ENCODE measurements around the gene MNT.
A peak's percentile ranks its signal among the peaks of the same experiment; 100 is the strongest.

MNT gene

DNA sequence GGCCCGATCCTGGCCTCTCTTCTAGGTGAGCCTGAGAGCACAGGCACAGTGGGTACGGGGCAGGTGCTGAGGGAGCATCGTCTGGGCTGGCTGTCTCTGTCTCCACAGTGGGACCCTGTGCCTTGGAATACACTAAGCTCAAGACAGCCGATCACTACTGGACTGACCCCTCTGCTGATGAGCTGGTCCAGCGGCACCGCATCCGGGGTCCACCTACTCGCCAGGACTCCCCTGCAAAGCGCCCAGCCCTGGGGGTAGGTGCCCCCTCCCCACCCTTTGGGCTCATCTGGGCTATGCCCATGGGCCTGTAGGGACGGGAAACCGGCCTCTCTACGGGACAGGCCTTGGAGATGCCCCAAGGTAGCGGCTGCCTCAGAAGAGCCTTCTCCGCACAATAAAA, 38.0 kb downstream of the MNT start:
- no peak for FAIRE-seq

DNA sequence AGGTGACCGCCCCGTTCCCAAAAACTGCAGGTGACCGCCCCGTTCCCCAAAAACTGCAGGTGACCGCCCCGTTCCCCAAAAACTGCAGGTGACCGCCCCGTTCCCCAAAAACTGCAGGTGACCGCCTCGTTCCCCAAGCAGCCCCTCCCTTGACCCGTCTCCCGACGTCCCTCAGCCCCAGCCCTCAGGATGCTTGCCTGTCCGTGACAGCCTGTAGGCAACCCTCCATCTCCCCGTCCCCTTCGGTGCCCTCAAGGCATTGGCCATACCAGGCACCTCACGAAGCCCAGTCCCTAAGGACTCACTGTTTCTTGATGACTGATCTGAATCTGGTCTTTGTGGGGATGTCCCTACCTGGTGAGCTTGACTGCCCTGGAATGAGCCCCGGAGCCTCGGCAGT, 38.4 kb downstream of the MNT start:
- FAIRE-seq, result no peak

DNA sequence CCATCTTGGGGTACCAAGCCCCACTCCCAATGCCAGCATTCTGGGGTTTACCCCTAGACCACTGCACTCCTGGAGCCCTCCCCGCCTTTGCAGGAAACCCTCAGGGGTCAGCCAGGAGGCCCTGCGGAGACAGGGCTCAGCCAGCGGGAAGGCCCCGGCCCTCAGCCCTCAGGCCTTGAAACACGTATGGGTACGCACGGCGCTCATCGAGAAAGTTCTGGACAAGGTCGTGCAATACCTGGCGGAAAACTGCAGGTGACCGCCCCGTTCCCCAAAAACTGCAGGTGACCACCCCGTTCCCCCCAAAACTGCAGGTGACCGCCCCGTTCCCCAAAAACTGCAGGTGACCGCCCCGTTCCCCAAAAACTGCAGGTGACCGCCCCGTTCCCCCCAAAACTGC, 38.8 kb downstream of the MNT start:
- no peak for FAIRE-seq

DNA sequence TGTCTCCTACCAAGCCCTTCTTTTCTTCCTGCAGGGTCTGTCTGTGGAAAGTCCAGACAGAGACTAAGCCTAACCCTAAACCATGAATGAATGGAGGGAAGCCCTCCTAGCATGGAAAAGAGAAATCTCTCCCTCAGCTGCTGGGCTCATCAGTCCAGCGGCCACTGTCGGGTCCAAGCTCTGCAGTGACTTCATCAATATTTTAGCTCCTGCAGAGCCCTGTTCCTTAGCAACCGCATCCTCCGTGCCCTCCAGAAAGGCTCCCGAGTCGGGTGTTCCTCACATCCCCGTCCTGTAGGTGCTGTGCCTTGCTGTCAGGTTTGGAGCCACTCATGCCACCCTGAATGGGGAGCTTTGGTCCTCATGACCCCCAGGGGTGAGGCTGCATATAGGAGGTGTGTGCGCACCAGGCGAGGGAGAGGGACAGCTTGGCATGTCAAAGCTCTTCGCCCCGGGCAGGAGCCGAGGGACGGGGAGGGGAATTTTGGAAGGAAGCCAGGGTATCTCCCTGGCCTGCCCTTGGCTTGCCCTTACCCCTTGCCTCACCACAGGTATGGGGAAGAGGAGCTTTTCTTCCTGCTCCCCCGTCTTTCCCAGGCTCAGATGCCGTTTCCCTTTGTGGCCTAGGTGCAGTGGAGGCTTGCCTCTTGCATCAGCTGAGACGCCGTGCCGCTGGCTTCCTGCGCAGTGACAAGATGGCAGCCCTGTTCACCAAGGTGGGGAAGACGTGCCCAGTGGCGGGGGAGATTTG, 39.7 kb downstream of the MNT start:
- no peak for FAIRE-seq

DNA sequence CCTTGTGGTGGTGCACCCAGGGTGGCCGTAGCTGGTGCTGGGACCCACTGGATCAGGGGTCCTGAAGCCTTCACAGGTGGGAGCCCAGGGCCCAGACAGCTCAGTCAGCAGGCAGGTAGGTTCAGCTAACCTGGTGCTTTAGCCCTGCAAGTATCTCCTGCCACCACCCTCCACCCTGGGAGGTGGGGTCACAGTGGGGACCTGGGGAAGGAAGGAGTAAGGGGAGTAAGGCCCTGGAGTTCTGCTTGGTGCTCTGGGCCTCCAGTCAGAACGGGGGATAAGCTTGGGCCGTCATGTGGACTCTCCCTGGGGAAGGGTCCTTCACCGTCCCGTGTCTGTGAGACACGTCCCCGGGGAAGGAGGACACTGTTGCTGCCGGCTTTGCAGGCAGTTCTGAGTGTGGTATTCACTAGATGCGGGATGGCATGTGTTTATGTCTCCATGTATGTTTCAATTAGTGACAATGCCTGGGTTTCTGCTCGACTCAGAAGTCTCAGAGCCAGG, 42.9 kb downstream of the MNT start:
- no peak for FAIRE-seq

DNA sequence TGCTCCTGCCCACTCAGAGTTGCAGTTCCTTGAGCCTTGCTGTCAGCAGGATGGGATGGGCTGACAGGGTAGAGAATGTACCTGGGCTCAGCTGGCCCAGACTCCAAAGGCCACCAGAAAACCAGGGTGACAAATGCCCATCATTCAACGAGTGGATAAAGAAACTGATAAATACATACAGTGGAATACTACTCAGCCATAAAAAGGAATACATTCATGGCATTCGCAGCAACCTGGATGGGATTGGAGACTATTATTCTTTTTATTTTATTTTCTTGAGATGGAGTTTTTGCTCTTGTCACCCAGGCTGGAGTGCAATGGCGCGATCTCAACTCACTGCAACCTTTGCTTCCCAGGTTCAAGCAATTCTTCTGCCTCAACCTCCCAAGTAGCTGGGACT, 43.6 kb downstream of the MNT start:
- no peak for FAIRE-seq

DNA sequence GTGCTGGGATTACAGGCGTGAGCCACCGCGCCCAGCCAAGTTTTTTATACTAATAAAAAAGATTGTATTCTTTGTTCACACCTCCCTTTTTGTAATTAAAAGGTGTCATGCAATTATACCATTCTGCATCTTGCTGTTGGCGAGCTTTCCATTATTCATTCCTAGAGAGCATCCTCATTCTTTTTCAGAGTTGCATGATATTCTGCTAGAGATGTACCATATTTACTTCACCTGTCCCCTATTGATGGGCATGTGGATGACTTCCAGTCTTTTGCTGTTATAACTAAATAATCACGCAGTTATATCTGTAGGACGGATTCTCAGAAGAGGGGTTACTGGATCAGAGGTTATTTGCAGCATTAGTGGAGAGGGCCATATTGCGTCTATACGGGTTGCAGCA, 46.5 kb downstream of the MNT start:
- FAIRE-seq, result no peak

DNA sequence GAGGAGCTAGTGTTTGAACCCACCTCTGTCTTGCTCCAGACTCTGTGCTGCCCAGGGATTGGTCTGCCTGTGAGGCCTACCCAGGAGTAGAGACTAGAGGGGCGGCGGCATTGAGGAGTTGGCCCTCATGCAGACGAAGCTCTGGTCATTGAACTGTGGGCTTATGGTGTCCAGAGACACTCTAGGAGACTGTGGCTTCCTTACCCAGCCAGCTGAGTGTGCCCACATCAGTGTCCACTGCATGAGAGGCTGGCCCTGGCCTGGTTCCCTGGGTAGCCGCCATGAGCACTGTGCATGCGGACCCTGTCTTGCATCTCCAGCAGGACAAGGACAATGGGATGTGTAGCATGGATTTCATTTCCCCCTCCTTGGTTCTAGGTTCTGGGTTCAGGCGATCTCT, 49.6 kb downstream of the MNT start:
- no peak for FAIRE-seq

DNA sequence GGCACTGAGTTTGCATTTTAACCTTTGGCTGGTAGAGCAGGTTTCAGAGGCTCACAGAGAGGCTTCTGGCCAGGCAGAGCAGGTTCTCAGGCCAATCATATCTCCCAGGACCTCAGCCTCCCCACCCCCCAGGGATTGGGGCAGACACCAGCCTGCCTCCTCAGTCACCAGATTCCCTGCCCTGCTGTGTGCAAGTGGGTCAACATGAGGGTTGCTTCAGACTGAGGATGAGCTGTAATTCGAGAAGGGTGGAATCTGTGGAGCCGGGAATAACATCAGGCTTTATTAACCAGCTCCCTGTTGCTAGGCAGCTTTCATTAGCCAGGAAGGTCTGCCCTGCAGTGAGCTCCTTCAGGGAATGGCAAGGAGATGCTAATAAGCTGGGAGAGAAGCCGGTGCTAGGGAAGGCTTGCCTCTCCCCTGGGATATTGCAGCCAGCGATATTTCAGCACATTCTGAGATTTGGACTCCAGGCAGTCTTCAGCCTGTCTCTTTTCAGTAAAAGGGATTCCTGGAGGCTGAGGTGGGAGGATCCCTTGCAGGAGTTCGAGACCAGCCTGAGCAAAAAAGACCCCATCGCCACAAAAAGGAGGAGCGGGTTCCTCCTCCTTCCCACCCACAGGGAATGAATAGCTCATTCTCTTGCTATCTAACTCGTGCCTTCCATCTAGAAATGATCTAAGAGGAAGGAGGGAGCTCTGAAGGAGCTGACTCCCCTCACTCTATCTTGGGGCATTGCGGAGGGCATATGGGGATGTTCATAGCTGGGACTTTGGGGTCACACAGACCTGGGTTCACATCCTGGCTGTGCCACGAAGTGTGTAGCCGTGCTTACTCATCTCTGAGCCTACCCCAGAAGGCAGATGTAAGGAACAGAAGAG, 52.8 kb downstream of the MNT start:
- FAIRE-seq, result peak; percentile 37

DNA sequence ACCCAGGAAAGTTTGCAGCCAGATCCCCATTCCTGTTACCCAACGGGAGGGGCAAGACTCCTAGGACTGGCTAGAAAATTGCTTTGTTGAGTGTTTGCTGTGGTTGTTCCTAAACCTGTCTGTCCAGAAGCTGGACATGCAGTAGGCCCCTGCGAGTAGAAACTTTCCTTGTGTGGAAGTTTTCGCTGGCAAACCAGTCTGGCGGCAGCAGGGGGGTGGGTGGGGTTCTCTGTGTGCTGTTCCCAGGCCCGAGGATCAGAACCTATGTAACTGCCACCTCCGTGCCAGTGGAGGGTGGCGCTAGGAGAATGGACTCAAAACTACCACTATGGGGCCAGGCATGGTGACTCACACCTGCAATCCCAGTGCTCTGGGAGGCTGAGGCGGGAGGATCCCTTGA, 54.4 kb downstream of the MNT start:
- no peak for FAIRE-seq

DNA sequence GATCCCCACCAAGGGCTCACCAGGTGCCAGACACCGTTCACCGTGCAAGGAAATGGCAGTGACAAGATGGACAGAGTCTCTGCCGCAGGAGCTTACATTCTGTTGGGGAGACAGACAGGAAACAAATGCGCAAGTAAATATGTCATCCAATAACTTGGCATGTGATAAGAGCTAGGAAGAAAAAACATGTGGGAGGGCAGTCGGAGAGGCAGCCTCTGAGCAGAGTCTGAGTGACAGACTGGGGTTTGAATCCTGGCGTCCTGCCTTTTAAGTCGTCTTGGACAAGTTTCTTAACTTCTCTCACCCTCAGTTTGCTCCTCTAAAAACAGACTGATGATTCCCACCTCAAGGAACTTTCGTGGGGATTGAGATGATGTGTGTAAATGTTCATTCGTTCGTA, 56.3 kb downstream of the MNT start:
- FAIRE-seq, result no peak

DNA sequence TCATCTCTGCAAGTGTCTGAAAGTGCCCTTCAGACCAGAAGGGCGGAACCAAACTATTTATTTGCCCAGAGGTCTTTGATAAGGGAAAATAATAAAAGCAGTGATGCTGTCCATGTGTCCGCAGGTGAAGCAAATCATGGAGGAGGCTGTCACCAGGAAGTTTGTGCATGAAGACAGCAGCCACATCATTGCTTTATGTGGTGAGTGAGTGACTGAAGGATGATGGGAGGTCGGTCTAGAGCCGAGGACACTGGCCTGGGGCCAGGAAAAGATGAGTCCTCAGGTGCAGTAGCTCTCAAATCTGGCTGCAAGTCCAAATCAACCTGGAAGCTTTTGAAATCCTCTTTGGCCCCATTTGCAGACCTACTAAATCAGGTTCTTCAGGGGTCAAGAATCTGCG, 57.4 kb downstream of the MNT start:
- no peak for FAIRE-seq

DNA sequence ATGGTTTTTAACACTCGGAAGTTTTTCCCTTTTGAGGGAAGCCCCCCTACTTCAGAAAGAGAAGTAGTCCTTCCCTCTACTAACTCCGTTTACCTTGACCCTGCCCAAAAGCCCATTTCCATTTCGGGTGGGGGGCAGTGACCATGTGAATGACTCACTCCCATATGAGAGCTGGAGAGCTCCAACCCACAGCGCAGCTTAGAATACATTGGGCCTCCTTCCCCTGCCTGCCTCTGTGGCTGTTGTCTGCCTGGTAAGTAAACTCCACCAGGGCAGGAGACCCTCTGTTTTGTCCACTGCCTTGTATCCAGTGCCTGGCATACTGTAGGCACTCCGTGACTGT, 62.6 kb downstream of the MNT start:
- no peak for FAIRE-seq

DNA sequence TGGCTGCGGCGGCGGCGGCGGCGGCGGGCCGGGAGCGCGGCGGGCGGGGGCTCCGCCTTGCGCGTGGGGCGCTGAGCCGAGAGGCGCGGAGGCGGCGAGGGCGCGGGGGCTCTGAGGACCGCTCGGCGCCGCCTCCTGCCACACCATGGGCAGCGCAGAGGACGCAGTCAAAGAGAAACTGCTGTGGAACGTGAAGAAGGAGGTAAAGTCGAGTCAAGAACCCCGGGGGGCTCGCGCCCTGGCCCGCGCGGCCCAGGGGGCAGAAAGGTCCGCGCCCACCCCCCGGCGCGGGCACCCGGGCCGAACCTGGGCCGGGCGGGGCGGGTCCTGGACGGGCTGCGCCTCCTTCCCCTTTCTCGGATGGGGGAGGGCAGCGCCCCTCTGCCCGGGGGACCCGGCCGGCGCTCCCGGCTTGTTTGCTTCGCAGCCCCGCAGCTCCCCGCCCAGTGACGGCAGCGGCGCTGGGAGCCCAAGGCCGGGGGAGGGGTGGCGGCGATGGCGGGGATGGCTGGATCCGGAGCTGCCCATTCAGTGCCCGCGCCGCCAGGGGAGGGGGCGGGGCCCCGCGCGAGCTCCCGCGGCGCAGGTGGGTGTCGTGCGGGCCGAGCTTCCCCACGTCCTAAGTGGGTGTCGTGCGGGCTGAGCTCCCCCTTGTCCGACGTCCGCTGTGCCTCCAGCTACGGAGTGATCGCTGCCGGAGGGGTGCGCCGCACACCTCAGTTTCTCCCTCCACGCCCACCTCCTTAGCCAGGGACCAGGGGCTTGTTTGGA, 63.1 kb downstream of the MNT start:
- no peak for FAIRE-seq

DNA sequence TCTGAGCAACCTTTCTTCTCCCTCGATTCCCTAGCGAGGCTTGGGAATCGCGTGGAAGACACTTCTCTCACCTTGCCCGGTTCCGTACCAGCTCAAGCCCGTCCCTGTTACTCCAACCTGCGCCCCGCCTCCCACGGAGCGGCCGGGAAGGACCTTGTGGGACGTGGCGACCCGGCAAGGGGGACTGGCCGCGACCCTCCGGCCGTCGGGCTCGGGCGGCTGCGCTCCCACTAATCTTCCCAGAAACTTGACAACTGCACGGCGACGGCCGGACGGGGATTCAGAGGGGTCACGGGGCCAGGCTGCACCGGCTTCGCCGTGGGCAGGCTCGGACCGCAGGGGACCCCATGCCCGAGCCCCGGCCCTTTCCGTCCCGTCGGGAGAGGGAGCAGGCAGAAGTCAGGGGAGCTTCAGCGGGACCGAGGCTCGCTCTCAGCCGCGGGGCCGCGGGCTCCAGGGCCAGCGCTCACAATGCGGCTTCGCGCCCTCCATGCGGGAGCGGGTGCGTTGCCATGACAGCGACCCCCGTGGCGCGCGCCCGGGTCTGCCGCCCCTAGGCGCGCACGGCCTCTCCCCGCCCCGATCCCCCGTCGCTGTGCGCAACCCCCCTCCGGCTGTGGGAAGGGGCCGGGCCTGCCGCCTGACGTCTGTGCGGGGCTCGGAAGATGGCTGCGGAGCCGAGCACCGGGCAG, 63.9 kb downstream of the MNT start, which contains the start of gene SGSM2:
SGSM2 (plus strand) TSS at position 650 of the 692 bp plus-strand sequence. CDS start 188 bp downstream, outside the sequence.
- no peak for FAIRE-seq

DNA sequence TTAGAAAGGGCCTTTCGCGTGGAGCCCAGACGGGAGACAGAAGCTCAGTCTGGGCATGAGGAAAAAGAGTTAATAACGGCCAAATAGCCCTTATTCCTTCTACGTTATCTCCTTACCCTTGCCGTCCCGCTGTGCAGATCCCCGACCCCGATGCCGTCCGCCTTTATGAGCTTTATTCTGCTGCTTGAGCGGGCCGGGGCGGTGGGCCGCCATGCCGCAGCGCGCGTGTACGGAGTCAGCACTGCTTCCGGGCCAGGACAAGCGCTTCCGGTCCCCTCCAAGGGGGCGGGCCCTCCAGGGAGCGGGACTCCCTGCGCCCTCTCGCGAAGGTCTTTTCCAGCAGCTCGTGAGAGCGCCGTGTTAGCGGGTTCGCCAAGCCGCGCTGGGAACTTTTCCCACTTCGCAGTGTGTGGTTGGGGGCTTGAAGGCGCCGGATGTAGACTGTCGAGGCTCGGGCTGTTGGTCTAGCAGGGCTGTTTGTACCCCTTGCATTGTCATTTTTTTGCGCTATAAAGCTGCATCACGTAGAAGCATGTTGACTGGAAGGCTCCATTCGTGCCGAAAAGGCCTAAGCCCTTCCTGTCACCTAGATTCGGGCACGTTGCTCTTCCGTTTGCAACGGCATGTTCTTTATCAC, 64.5 kb downstream of the MNT start, which contains the start of gene TSR1:
TSR1 (minus strand) TSS at position 243 of the 637 bp plus-strand sequence; CDS start at position 213, 30 bp downstream.
- FAIRE-seq, result peak; percentile 91

DNA sequence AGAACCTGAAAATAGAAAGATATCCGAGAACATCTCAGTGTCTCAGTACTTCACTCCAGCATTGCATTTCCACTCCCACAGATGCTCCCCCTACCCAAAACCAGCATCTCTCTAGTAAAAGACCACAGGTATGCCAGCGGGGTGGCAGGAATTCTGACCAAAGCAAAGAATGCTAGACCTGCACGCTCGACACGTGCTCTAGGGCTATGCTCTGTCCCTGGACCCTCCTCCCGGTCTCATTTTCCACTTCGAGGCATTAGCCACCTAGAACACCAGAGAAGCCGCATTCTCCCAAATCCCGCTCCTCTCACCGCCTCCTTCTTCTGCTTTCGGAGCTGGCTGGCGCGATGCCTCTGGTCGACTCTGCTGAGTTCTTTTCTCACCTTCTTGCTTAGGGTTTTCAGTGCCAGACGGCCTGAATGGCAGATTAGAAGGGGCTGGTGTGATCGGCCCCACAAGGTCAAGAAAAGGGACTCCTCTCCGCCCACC, 65.1 kb downstream of the MNT start:
- no peak for FAIRE-seq

Measured in G401.6 (cell line).